HCT116 (cell line): ENCODE data around the gene RBM47. TPM values are rescaled to one million over a fixed set of nuclear protein-coding genes. Genes with fewer than 3 reads are reported as not detected.
"Not testable (repeated sequence)": the region's sequence is repeated elsewhere in the genome, so short reads cannot be mapped to it uniquely, and the experiment has no call there.

Experiments used
- ATAC-seq: fragments of 200-7000 bp; cut with Tn5 transposase; 2 replicates; pipeline ENCODE4 v1.9.1; 2020; ENCODE audit warnings: mild to moderate bottlenecking, moderate library complexity
- BruUV-seq: library from RNA; stranded (reverse); fragments of 400-500 nt; replicated peaks from 2 replicates; lab custom pipeline; 2021; lab: Mats Ljungman, UMichigan
- CTCF ChIA-PET: fragments of 300-600 bp; sonication (Branson Sonifier 250); formaldehyde crosslinking; loops from one replicate; lab custom pipeline; 2021; ENCODE audit warnings: antibody characterized with exemption; lab: Charles Lee
- POLR2A ChIA-PET: fragments of 300-600, 350-600 bp; sonication (Branson Sonifier 250); formaldehyde crosslinking; loops from one replicate; lab custom pipeline; 2021; ENCODE audit warnings: antibody characterized with exemption; lab: Charles Lee
- RAD21 ChIA-PET, 2 experiments: fragments of 300-600 bp; sonication (Branson Sonifier 250); formaldehyde crosslinking; loops; one replicate each; lab custom pipeline; 2023; ENCODE audit warnings: low total read pairs in 2 of 2; ENCODE audit not compliant: uncharacterized antibody in 2 of 2, unreplicated experiment in 2 of 2, low non-redundant PET in 1 of 2; lab: Charles Lee
- DNase-seq: peaks from one replicate; pipeline ENCODE4 v3.0.0-alpha.2; 2010; ENCODE audit warnings: low read depth, low spot score
- H2AFZ ChIP-seq: fragments of 200-600 bp; shearing (Covaris generic), sonication (generic); 2 replicates; pipeline ENCODE4 v1.6.1; 2017; ENCODE audit warnings: low read depth, mixed run types, mixed read lengths, antibody characterized with exemption, low read length; ENCODE audit not compliant: poor library complexity, severe bottlenecking
- H3K27ac ChIP-seq: 2 replicates; pipeline ENCODE4 v1.5.1; 2012; ENCODE audit warnings: low read depth, low read length
- H3K27me3 ChIP-seq: fragments of 200-600 bp; sonication (generic); 2 replicates; pipeline ENCODE4 v1.6.1; 2016; ENCODE audit warnings: mixed run types, low read length, mixed read lengths; ENCODE audit not compliant: insufficient read depth
- H3K36me3 ChIP-seq, 2 experiments: fragments of 200-500 bp in 1 of 2; fragments of 200-600 bp in 1 of 2; sonication (Bioruptor generic) in 1 of 2; sonication (generic) in 1 of 2; 2 replicates each; pipeline versions ENCODE4 v1.5.1 to v1.6.1; 2014 to 2016; ENCODE audit warnings: low read length in 2 of 2, inconsistent platforms in 1 of 2, mixed read lengths in 1 of 2, mixed run types in 1 of 2; ENCODE audit not compliant: insufficient read depth in 2 of 2, control insufficient read depth in 1 of 2
- H3K4me1 ChIP-seq, 2 experiments: fragments of 200-600 bp in 1 of 2; sonication (generic) in 1 of 2; 2 replicates each; pipeline versions ENCODE4 v1.5.1 to v1.6.1; 2012 to 2017; ENCODE audit warnings: low read length in 2 of 2, inconsistent platforms in 1 of 2, mild to moderate bottlenecking in 1 of 2, mixed read lengths in 1 of 2, mixed run types in 1 of 2, moderate library complexity in 1 of 2; ENCODE audit not compliant: insufficient read depth in 2 of 2, control insufficient read depth in 1 of 2
- H3K4me2 ChIP-seq: fragments of 200-600 bp; sonication (generic); 2 replicates; pipeline ENCODE4 v1.6.1; 2017; ENCODE audit warnings: mixed run types, low read length, mixed read lengths
- H3K4me3 ChIP-seq, 2 experiments: fragments of 200-600 bp in 1 of 2; sonication (generic) in 1 of 2; replicated peaks in 1 of 2; 2 replicates each; pipeline ENCODE4 v1.5.1; 2011 to 2016; ENCODE audit warnings: low read length in 2 of 2, control low read depth in 1 of 2, low read depth in 1 of 2, mild to moderate bottlenecking in 1 of 2, mixed read lengths in 1 of 2, mixed run types in 1 of 2
- H3K79me2 ChIP-seq: fragments of 200-600 bp; sonication (generic); 2 replicates; pipeline ENCODE4 v1.6.1; 2017; ENCODE audit warnings: mild to moderate bottlenecking, mixed run types, low read length, moderate library complexity, mixed read lengths; ENCODE audit not compliant: insufficient read depth
- H3K9ac ChIP-seq: fragments of 200-600 bp; sonication (generic); 2 replicates; pipeline ENCODE4 v1.6.1; 2016; ENCODE audit warnings: low read length, mixed read lengths
- H3K9me2 ChIP-seq: fragments of 200-600 bp; sonication (generic), shearing (Covaris generic); 2 replicates; pipeline ENCODE4 v1.6.1; 2017; ENCODE audit warnings: mixed run types, mild to moderate bottlenecking, moderate library complexity; ENCODE audit not compliant: insufficient read depth
- H3K9me3 ChIP-seq, 2 experiments: fragments of 200-500 bp in 1 of 2; fragments of 200-600 bp in 1 of 2; sonication (Bioruptor generic) in 1 of 2; sonication (generic) in 1 of 2; 2 replicates each; pipeline ENCODE4 v1.6.1; 2014 to 2017; ENCODE audit warnings: low read length in 2 of 2, mixed read lengths in 2 of 2, inconsistent platforms in 1 of 2, low read depth in 1 of 2, mild to moderate bottlenecking in 1 of 2, mixed run types in 1 of 2, moderate library complexity in 1 of 2; ENCODE audit not compliant: control insufficient read depth in 1 of 2, insufficient read depth in 1 of 2
- H4K20me1 ChIP-seq: fragments of 200-600 bp; sonication (generic), shearing (Covaris generic); 2 replicates; pipeline ENCODE4 v1.6.1; 2017; ENCODE audit warnings: mixed run types, mild to moderate bottlenecking, moderate library complexity; ENCODE audit not compliant: insufficient read depth
- CBX3 ChIP-seq: IDR thresholded peaks from 2 replicates; pipeline ENCODE4 v1.6.1; 2012; ENCODE audit warnings: low read depth
- CEBPB ChIP-seq: IDR thresholded peaks from 2 replicates; pipeline ENCODE4 v1.6.1; 2012; ENCODE audit warnings: low read depth
- EGR1 ChIP-seq: IDR thresholded peaks from 2 replicates; pipeline ENCODE4 v1.6.1; 2012; ENCODE audit warnings: low read depth
- EZH2 ChIP-seq: fragments of 200-600 bp; sonication (generic); IDR thresholded peaks from 2 replicates; pipeline ENCODE4 v1.6.1; 2017; ENCODE audit warnings: antibody characterized with exemption, mixed run types
- EZH2phosphoT487 ChIP-seq: fragments of 200-600 bp; IDR thresholded peaks from 2 replicates; pipeline ENCODE4 v1.6.1; 2018; ENCODE audit warnings: antibody characterized with exemption, borderline replicate concordance
- JUND ChIP-seq: IDR thresholded peaks from 2 replicates; pipeline ENCODE4 v1.6.1; 2012
- MAX ChIP-seq: IDR thresholded peaks from 2 replicates; pipeline ENCODE4 v1.6.1; 2012
- POLR2A ChIP-seq: IDR thresholded peaks from 2 replicates; pipeline ENCODE4 v1.7.0; 2011; ENCODE audit warnings: borderline replicate concordance; ENCODE audit not compliant: insufficient read depth, insufficient read length; ENCODE audit errors: extremely low read depth
- REST ChIP-seq: IDR thresholded peaks from 2 replicates; pipeline ENCODE4 v1.6.1; 2012; ENCODE audit warnings: low read depth
- SIN3A ChIP-seq: IDR thresholded peaks from 2 replicates; pipeline ENCODE4 v1.6.1; 2012; ENCODE audit warnings: low read depth
- TCF7L2 ChIP-seq: IDR thresholded peaks from 2 replicates; pipeline ENCODE4 v1.7.0; 2011; ENCODE audit warnings: borderline replicate concordance, inconsistent platforms; ENCODE audit not compliant: insufficient read depth, insufficient read length; ENCODE audit errors: extremely low read depth
- YY1 ChIP-seq: IDR thresholded peaks from 2 replicates; pipeline ENCODE4 v1.6.1; 2011; ENCODE audit warnings: low read length, low read depth, moderate library complexity, mild to moderate bottlenecking; ENCODE audit not compliant: insufficient replicate concordance; ENCODE audit errors: extremely low read depth
- intact Hi-C: fragments of 100-400 bp; cut with micrococcal nuclease; formaldehyde crosslinking; loops from 2 replicates; pipeline ENCODE4 v1.10.0; 2022
- total RNA-seq: library from RNA; stranded (reverse); gene quantifications from one replicate; pipeline ENCODE4 v1.2.1, GENCODE V29; 2021; ENCODE audit not compliant: unreplicated experiment
- TF ChIP-seq, protein P1 (sequence below), 3 experiments: fragments of 200-600 bp in 1 of 3; sonication (generic) in 1 of 3; IDR thresholded peaks in 2 of 3; conservative IDR thresholded peaks in 1 of 3; 2 replicates each; pipeline ENCODE4 v1.5.1; 2012 to 2017; ENCODE audit warnings: low read depth in 2 of 3, low read length in 2 of 3, antibody characterized with exemption in 1 of 3, borderline replicate concordance in 1 of 3, control low read depth in 1 of 3, mild to moderate bottlenecking in 1 of 3, mixed read lengths in 1 of 3, mixed run types in 1 of 3, moderate library complexity in 1 of 3; ENCODE audit not compliant: insufficient read depth in 1 of 3
- TF ChIP-seq, protein P2 (sequence below): IDR thresholded peaks from 2 replicates; pipeline ENCODE4 v1.6.1; 2012

Gene RBM47
- total RNA-seq, 1 experiment from 2014 or later: 22.2 TPM

- no peaks in the 10 kb centered on the region for H3K9me2 ChIP-seq
- no peak overlapping the region for H3K4me2 ChIP-seq
- no peak for ATAC-seq
- TF ChIP-seq YY1 (no peak), TCF7L2 (no peak), JUND (no peak), EZH2phosphoT487 (no peak), POLR2A (no peak), MAX (no peak), REST (no peak), CBX3 (no peak), SIN3A (no peak), EZH2 (no peak), CEBPB (no peak), EGR1 (no peak)
- TF ChIP-seq, protein P1, sequence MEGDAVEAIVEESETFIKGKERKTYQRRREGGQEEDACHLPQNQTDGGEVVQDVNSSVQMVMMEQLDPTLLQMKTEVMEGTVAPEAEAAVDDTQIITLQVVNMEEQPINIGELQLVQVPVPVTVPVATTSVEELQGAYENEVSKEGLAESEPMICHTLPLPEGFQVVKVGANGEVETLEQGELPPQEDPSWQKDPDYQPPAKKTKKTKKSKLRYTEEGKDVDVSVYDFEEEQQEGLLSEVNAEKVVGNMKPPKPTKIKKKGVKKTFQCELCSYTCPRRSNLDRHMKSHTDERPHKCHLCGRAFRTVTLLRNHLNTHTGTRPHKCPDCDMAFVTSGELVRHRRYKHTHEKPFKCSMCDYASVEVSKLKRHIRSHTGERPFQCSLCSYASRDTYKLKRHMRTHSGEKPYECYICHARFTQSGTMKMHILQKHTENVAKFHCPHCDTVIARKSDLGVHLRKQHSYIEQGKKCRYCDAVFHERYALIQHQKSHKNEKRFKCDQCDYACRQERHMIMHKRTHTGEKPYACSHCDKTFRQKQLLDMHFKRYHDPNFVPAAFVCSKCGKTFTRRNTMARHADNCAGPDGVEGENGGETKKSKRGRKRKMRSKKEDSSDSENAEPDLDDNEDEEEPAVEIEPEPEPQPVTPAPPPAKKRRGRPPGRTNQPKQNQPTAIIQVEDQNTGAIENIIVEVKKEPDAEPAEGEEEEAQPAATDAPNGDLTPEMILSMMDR (IDR thresholded peaks at IDR 0.05 in 2 of 3, conservative IDR thresholded peaks at IDR 0.05 in 1 of 3; ENCODE audit: borderline replicate concordance in 1 of 3, insufficient read depth in 1 of 3, low read depth in 2 of 3, low read length in 2 of 3): no peak
- TF ChIP-seq, protein P2, sequence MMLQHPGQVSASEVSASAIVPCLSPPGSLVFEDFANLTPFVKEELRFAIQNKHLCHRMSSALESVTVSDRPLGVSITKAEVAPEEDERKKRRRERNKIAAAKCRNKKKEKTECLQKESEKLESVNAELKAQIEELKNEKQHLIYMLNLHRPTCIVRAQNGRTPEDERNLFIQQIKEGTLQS: no peak
- TF ChIP-seq, all 23 proteins: peak for 0
- no peak overlapping the region for H3K9ac ChIP-seq
- H2AFZ ChIP-seq: no peak overlapping the region
- H3K27me3 ChIP-seq: no peaks in the 10 kb centered on the region
- ChIA-PET POLR2A (no interaction called here), RAD21 (no interaction called here), CTCF (no interaction called here)
- H3K4me3 ChIP-seq: no peak overlapping the region
- no peaks in the 10 kb centered on the region for H3K9me3 ChIP-seq
- BruUV-seq: no TSS peak
- H3K79me2 ChIP-seq: no peaks in the 10 kb centered on the region
- no peak for DNase-seq
- no peaks in the 10 kb centered on the region for H4K20me1 ChIP-seq
- H3K36me3 ChIP-seq: no peaks in the 10 kb centered on the region
- no peaks in the 10 kb centered on the region for H3K4me1 ChIP-seq
- H3K27ac ChIP-seq: no peak overlapping the region
- intact Hi-C loops: no loop called here
These were observed 197.2 kb downstream of the RBM47 start for GRCh38 chr4:40432504-40432903.

DNA sequence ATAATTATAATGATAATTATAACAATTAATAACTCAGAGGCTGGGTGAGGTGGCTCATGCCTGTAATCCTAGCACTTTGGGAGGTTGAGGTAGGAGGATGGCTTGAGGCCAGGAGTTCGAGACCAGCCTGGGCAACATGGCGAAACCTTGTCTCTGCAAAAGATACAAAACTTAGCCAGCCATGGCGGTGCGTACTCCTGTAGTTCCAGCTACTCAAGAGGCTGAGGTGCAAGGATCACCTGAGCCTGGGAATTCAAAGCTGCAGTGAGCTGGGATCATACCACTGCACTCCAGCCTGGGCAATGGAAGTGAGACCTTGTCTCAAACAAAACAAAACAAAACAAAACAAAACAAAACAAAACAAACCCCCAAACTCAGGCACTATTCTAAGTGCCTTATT is 201.8 kb downstream of the RBM47 start:
- DNase-seq, H3K27ac ChIP-seq, ATAC-seq, intact Hi-C loops, POLR2A ChIA-PET, H3K27me3 ChIP-seq, H3K36me3 ChIP-seq, H3K9ac ChIP-seq, H3K4me3 ChIP-seq, H3K9me2 ChIP-seq, H3K4me2 ChIP-seq, H3K4me1 ChIP-seq, RAD21 ChIA-PET, H3K9me3 ChIP-seq, H4K20me1 ChIP-seq, H2AFZ ChIP-seq, H3K79me2 ChIP-seq, BruUV-seq: not testable (repeated sequence)
- CTCF ChIA-PET: interaction anchor here (1.1 kb wide), 1 partner anchor 291 kb away, joined by 3 read pairs; no protein-coding TSS in a partner anchor
